Measurements from ENCODE around the gene PADI1. TPM values are rescaled to one million over a fixed set of nuclear protein-coding genes. Genes with fewer than 3 reads are reported as not detected.

Gene PADI1
- total and polyA plus RNA-seq, 2 of the 8 experiments (the other 6 are each of a cell fraction or from before 2014, with no cell fraction given), result 0.20 to 0.30 TPM

GRCh38 chr1:17165823-17166222 is 39.1 kb upstream of the PADI1 start (continued):
- TF ChIP-seq ATF3 (IDR thresholded peaks at IDR 0.05; ENCODE audit: insufficient read depth, low read depth, low read length), result no peak
- no peak for TF ChIP-seq RNF2 (IDR thresholded peaks at IDR 0.05; ENCODE audit: borderline replicate concordance, low read depth, low read length, missing control alignments, poor library complexity, severe bottlenecking)
